ENCODE measurements around the gene EXOC2.
"Not testable (repeated sequence)": the region's sequence is repeated elsewhere in the genome, so short reads cannot be mapped to it uniquely, and the experiment has no call there.

EXOC2 gene

GRCh38 chr6:701700-702479 lies 9.0 kb upstream of the EXOC2 start:
- no peak for DNase-seq
- TF ChIP-seq, protein P1, sequence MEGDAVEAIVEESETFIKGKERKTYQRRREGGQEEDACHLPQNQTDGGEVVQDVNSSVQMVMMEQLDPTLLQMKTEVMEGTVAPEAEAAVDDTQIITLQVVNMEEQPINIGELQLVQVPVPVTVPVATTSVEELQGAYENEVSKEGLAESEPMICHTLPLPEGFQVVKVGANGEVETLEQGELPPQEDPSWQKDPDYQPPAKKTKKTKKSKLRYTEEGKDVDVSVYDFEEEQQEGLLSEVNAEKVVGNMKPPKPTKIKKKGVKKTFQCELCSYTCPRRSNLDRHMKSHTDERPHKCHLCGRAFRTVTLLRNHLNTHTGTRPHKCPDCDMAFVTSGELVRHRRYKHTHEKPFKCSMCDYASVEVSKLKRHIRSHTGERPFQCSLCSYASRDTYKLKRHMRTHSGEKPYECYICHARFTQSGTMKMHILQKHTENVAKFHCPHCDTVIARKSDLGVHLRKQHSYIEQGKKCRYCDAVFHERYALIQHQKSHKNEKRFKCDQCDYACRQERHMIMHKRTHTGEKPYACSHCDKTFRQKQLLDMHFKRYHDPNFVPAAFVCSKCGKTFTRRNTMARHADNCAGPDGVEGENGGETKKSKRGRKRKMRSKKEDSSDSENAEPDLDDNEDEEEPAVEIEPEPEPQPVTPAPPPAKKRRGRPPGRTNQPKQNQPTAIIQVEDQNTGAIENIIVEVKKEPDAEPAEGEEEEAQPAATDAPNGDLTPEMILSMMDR (IDR thresholded peaks at IDR 0.05; ENCODE audit: low read depth, low read length), result peak; percentile 65
- Histone ChIP-seq H3K27me3 (ENCODE audit: insufficient read depth, low read depth, severe bottlenecking) (no peaks in the 10 kb centered on the region), H3K9me3 (ENCODE audit: severe bottlenecking) (no peaks in the 10 kb centered on the region), H3K27ac (no peak overlapping the region), H3K4me3 (ENCODE audit: low read depth, low read length) (no peak overlapping the region), H3K36me3 (no peaks in the 10 kb centered on the region)

DNA sequence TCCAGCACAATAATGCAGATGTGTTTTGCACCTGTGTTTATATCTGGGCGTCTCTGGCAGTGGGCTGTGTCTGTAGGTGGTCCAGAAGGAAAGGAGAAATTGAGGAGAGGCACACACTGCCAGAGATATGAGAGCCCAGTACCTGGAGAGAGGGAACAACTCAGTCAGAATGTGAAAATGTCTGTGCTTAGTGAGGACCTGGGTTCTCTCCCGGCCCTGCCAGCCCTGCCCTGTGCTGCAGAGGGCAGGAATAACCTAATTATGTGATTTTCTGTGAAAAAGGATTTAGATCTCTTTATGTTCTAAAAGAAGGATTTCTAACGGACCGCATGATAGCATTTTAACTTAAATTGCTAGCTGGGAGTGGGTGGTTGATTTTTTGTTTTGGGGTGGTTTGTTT lies 8.3 kb upstream of the EXOC2 start:
- Histone ChIP-seq H3K27me3 (ENCODE audit: insufficient read depth, low read depth, severe bottlenecking) (no peaks in the 10 kb centered on the region), H3K27ac (no peak overlapping the region), H3K9me3 (ENCODE audit: severe bottlenecking) (no peaks in the 10 kb centered on the region), H3K4me3 (ENCODE audit: low read depth, low read length) (no peak overlapping the region), H3K36me3 (no peaks in the 10 kb centered on the region)
- TF ChIP-seq, protein P1 (IDR thresholded peaks at IDR 0.05; ENCODE audit: low read depth, low read length), result no peak
- DNase-seq, result no peak

DNA sequence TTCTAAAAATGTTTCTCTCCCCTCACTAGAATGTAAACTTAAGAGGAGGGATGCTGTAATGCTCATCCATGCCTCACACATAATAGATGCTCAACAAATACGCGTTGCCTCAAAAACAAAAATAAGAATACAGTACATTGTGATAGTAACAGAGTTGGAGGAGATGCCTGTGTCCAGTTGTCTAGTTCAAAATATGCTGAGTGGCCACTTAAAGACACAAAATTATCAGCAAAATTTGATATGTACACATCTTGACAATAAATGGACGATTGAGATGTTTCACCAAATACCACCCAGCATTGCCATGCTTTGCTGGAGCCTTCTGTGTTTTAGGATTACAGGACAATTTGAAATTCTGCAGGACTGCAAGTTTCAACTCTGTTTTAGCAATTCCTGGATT lies 7.6 kb upstream of the EXOC2 start:
- H3K27me3 ChIP-seq (ENCODE audit: insufficient read depth, low read depth, severe bottlenecking), result no peaks in the 10 kb centered on the region

DNA sequence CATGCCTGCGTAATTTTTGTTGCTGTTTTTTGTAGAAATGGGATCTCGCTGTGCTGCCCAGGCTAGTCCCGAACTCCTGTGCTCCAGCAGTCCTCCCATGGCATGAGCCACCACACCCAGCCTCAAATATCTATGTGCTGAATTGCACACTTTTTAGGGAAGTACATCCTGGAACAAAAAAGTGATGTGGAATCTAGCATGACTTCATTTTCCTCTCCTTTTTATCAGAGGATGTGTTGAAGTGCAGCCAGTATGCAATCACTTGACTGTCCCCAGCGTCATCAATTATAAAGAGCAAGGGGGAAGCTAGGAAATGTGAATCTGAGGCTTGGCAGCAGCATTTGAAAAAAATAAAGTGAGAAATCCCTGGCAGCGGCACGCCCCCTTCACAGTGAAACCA lies 6.4 kb upstream of the EXOC2 start:
- TF ChIP-seq, protein P1 (IDR thresholded peaks at IDR 0.05; ENCODE audit: low read depth, low read length), result no peak
- H3K27me3 ChIP-seq (ENCODE audit: insufficient read depth, low read depth, severe bottlenecking), result no peaks in the 10 kb centered on the region
- DNase-seq, result no peak
- no peaks in the 10 kb centered on the region for H3K36me3 ChIP-seq
- H3K27ac ChIP-seq, result no peak overlapping the region
- no peaks in the 10 kb centered on the region for H3K9me3 ChIP-seq (ENCODE audit: severe bottlenecking)
- H3K4me3 ChIP-seq (ENCODE audit: low read depth, low read length), result no peak overlapping the region

More for the DNA sequence above, 7.6 kb upstream of the EXOC2 start:
- no peaks in the 10 kb centered on the region for H3K9me3 ChIP-seq (ENCODE audit: severe bottlenecking)
- no peak overlapping the region for H3K4me3 ChIP-seq (ENCODE audit: low read depth, low read length)
- DNase-seq, result no peak
- H3K27ac ChIP-seq, result no peak overlapping the region
- H3K36me3 ChIP-seq, result no peaks in the 10 kb centered on the region
- TF ChIP-seq, protein P1 (IDR thresholded peaks at IDR 0.05; ENCODE audit: low read depth, low read length), result no peak

- not testable (repeated sequence) for H3K27me3 ChIP-seq (ENCODE audit: insufficient read depth, low read depth, severe bottlenecking); H3K9me3 ChIP-seq (ENCODE audit: severe bottlenecking); DNase-seq; H3K27ac ChIP-seq; H3K4me3 ChIP-seq (ENCODE audit: low read depth, low read length)
- H3K36me3 ChIP-seq, result peaks cover 14% of the 10 kb centered on the region
These were observed 1.6 kb upstream of the EXOC2 start for GRCh38 chr6:694431-695126.

GRCh38 chr6:693723-694009 lies 727 bp upstream of the EXOC2 start:
- no peaks in the 10 kb centered on the region for H3K27me3 ChIP-seq (ENCODE audit: insufficient read depth, low read depth, severe bottlenecking)
- H3K9me3 ChIP-seq (ENCODE audit: severe bottlenecking), result no peaks in the 10 kb centered on the region
- TF ChIP-seq, protein P1 (IDR thresholded peaks at IDR 0.05; ENCODE audit: low read depth, low read length), result no peak
- H3K4me3 ChIP-seq (ENCODE audit: low read depth, low read length), result peak overlapping the region; percentile 83
- H3K27ac ChIP-seq, result no peak overlapping the region
- no peak for DNase-seq
- H3K36me3 ChIP-seq, result peaks cover 17% of the 10 kb centered on the region
